Measurements from ENCODE around the gene MRAS.
"Not testable (repeated sequence)": the region's sequence is repeated elsewhere in the genome, so short reads cannot be mapped to it uniquely, and the experiment has no call there.

Gene MRAS

DNA sequence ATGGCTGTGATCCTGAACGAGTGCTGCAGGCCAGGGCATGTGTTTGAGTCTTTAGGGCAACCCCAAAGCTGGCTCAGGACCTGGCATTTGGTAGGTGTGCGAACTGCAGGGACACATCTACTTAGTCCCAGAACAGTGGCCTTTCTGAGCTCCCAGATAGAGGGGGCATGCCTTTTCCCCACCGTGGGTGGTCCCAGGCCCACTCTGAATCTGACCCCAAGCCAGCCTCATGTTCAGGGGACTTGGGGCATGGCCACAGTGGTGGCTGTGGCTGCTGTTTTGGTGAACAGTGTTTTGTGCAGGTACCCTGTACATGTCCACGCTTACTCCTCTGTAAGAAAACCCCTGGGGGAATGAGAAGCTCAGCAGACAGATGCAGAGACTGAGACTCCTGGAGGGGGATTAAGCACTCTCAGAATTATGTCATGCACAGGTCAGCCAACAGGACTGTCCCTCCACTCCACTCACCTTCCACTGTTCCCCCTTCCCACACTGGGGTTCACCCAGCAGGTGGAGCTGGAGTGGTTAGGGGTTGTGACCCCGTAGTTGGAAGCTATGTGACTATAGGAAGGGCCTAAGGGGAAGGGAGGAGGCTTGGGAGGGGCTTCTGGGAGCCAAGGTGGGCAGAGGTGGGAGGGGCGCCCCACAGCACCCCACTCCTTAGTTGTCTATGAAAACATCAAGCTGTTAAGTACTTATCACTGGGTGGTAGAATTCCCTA, 102.5 kb downstream of the MRAS start:
- DNase-seq = no peak

DNA sequence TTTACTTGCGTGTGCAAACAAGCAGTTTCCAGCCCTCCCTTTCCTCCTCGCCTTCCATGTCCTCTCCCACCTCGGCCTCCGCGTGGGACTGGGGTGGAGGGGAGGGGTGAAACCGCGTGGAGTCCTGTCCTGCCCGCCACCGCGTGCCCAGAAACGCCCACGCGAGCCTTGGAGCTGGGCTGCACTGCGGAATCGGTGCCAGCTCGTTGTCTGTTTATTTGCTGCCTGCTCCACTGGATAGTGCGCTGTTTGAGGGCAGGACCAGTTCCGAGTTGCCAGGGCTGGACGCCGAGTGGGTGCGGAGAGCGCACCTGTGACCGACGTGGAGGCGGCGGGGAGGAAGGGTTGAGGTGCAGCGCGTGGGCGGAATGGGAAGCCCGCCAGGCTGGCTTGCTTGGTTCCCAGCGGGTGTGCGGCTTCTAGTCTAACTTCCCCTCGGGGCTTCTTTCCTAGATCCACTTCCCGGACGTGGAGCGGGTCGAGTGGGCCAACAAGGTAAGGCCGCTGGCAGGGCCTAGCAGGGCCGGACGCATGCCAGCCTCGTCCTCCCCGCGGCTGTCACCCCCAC, 103.3 kb downstream of the MRAS start:
- no peak for DNase-seq

DNA sequence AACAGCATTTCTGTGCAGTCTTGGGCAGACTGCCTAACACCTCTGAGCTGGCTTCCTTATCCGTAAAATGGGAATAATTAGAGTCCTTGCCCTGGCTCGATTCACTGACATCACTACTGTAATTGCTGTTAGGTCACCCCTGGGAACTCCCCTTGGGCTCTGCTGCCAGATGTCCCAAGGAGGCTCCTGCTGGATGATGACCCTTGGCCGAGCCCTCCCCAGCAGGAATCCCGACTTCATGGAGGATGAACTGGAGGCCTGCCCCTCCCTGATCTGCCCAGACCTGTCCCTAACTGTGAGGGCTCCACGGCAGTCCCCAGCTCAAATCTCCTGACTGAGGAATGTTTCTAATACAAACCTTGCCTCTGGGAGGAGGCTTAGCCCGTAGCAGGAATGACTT, 104.1 kb downstream of the MRAS start:
- no peak for DNase-seq

DNA sequence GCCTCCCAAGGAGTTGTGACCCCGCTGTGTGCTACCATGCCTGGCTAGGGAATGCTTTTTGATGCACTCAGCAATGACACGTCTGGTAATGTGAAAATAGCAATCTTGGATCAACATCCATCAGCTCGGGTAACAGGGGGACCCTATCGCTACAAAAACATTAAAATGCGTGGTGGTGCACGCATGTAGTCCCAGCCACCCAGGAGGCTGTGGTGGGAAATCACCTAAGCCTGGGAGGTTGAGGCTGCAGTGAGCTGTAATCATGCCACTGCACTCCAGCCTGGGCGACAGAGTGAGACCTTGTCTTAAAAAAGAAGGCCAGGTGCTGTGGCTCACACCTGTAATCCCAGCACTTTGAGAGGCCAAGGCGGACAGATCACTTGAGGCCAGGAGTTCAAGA, 105.6 kb downstream of the MRAS start:
- not testable (repeated sequence) for DNase-seq

Measured in stimulated activated CD4-positive, alpha-beta T cell treated with anti-CD3 and anti-CD28 coated beads, Interleukin-4, amount 100 ng/mL, for 1 hour (primary cell).